Measurements from ENCODE around the gene MYL4.

Gene MYL4

GRCh38 chr17:47190243-47190642 is 18.9 kb upstream of the MYL4 start:
- no peaks in the 10 kb centered on the region for H3K27me3 ChIP-seq
- H3K9me3 ChIP-seq, result no peaks in the 10 kb centered on the region
- H3K27ac ChIP-seq, result peak overlapping the region; percentile 97
- no peak overlapping the region for H3K4me3 ChIP-seq
- intact Hi-C loops (cut with DNase I; ENCODE audit: low total_unique reads), result no loop called here
- H3K4me1 ChIP-seq, result peaks cover 0 to 30% (median 25%) of the 10 kb centered on the region in 4 donors
- no peak for DNase-seq
- no peaks in the 10 kb centered on the region for H3K36me3 ChIP-seq
- TF ChIP-seq, protein P1, sequence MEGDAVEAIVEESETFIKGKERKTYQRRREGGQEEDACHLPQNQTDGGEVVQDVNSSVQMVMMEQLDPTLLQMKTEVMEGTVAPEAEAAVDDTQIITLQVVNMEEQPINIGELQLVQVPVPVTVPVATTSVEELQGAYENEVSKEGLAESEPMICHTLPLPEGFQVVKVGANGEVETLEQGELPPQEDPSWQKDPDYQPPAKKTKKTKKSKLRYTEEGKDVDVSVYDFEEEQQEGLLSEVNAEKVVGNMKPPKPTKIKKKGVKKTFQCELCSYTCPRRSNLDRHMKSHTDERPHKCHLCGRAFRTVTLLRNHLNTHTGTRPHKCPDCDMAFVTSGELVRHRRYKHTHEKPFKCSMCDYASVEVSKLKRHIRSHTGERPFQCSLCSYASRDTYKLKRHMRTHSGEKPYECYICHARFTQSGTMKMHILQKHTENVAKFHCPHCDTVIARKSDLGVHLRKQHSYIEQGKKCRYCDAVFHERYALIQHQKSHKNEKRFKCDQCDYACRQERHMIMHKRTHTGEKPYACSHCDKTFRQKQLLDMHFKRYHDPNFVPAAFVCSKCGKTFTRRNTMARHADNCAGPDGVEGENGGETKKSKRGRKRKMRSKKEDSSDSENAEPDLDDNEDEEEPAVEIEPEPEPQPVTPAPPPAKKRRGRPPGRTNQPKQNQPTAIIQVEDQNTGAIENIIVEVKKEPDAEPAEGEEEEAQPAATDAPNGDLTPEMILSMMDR (IDR thresholded peaks at IDR 0.05), result no peak

DNA sequence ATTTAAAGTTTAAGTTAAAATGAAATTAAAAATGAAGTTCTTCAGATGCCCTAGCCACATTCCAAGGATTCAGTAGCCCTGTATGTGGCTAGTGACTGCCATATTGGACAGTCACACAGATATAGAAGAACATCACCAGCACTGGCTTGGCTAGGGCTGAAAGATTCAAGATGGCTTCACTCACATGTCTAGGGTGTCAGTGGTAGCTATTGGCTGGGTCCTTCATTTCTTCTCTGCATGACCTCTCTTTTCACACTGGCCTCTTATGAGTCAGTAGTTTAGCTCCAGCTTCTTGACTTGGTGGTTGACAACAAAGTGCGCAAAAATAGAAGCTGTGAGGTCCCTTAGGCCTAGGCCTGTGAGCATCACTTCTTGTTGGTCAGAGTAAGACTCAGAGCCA is 18.4 kb upstream of the MYL4 start:
- Histone ChIP-seq H3K4me1 (peaks cover 0 to 24% (median 21%) of the 10 kb centered on the region in 4 donors), H3K27me3 (no peaks in the 10 kb centered on the region), H3K27ac (no peak overlapping the region), H3K9me3 (no peaks in the 10 kb centered on the region), H3K4me3 (no peak overlapping the region), H3K36me3 (no peaks in the 10 kb centered on the region)
- no peak for DNase-seq
- intact Hi-C loops (cut with DNase I; ENCODE audit: low total_unique reads), result no loop called here
- TF ChIP-seq, protein P1 (IDR thresholded peaks at IDR 0.05), result no peak

DNA sequence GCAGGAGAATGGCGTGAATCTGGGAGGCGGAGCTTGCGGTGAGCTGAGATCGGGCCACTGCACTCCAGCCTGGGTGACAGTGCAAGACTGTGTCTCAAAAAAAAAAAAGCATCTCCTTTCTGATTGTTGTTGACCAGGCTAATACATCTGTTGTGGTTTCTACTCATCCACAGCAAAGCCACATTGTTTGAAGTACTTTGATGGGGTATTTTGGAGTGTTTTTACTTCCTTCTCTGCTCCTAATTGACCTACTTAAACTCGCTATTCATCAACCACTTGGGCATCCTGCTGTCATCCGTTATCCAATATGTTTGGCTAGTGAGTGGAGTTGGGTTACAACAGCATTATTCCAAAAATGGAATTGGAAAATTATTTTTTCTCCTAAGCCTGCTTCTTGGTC is 16.6 kb upstream of the MYL4 start:
- Histone ChIP-seq H3K4me1 (peaks cover 0 to 7% (median 5%) of the 10 kb centered on the region in 4 donors), H3K36me3 (no peaks in the 10 kb centered on the region), H3K4me3 (no peak overlapping the region), H3K9me3 (no peaks in the 10 kb centered on the region), H3K27ac (no peak overlapping the region), H3K27me3 (no peaks in the 10 kb centered on the region)
- intact Hi-C loops (cut with DNase I; ENCODE audit: low total_unique reads), result no loop called here
- TF ChIP-seq, protein P1 (IDR thresholded peaks at IDR 0.05), result no peak
- DNase-seq, result no peak

- Histone ChIP-seq H3K27me3 (no peaks in the 10 kb centered on the region), H3K36me3 (no peaks in the 10 kb centered on the region), H3K4me1 (no peaks in the 10 kb centered on the region), H3K9me3 (no peaks in the 10 kb centered on the region), H3K27ac (no peak overlapping the region), H3K4me3 (no peak overlapping the region)
- intact Hi-C loops (cut with DNase I; ENCODE audit: low total_unique reads), result no loop called here
- TF ChIP-seq, protein P1 (IDR thresholded peaks at IDR 0.05), result no peak
- no peak for DNase-seq
Measured at GRCh38 chr17:47193931-47194511, 15.1 kb upstream of the MYL4 start.

GRCh38 chr17:47197821-47198220 is 11.3 kb upstream of the MYL4 start:
- no peak overlapping the region for H3K27ac ChIP-seq
- H3K4me3 ChIP-seq, result no peak overlapping the region
- no peaks in the 10 kb centered on the region for H3K36me3 ChIP-seq
- H3K27me3 ChIP-seq, result no peaks in the 10 kb centered on the region
- intact Hi-C loops (cut with DNase I; ENCODE audit: low total_unique reads), result no loop called here
- no peaks in the 10 kb centered on the region for H3K4me1 ChIP-seq
- no peak for DNase-seq
- H3K9me3 ChIP-seq, result no peaks in the 10 kb centered on the region
- TF ChIP-seq, protein P1 (IDR thresholded peaks at IDR 0.05), result no peak

Data from tibial artery (tissue), 4 donors.